Gastroesophageal sphincter (tissue), 4 donors: Measurements from ENCODE around the gene LRRC26. TPM values are rescaled to one million over a fixed set of nuclear protein-coding genes. Genes with fewer than 3 reads are reported as not detected.

Experiments used
- ATAC-seq: fragments of 150-250 bp; one replicate; pipeline ENCODE4 v1.9.1; 2016; ENCODE audit warnings: mild to moderate bottlenecking, moderate library complexity
- H3K27ac ChIP-seq, 4 donors: fragments of 200-600 bp; sonication (generic) in 3 of 4; 1 replicate in 3 of 4; 2 replicates in 1 of 4; pipeline ENCODE4 v1.5.1; 2016 to 2019
- H3K27me3 ChIP-seq: fragments of 200-600 bp; sonication (generic); one replicate; pipeline ENCODE4 v1.5.1; 2019
- H3K36me3 ChIP-seq, 2 donors: fragments of 200-600 bp; sonication (generic); one replicate each; pipeline ENCODE4 v1.5.1; 2019; ENCODE audit warnings: control low read depth in 1 of 2
- H3K4me1 ChIP-seq, 3 donors: fragments of 200-600 bp; sonication (generic); 1 replicate in 2 of 3; 2 replicates in 1 of 3; pipeline ENCODE4 v1.5.1; 2016 to 2019; ENCODE audit warnings: control low read depth in 2 of 3
- H3K4me3 ChIP-seq, 2 donors: fragments of 200-600 bp; sonication (generic); one replicate each; pipeline ENCODE4 v1.5.1; 2019; ENCODE audit warnings: mild to moderate bottlenecking in 1 of 2, moderate library complexity in 1 of 2
- H3K9me3 ChIP-seq, 3 donors: fragments of 200-600 bp; sonication (generic); one replicate each; pipeline ENCODE4 v1.5.1; 2017 to 2019; ENCODE audit warnings: control low read depth in 2 of 3
- CTCF ChIP-seq, 4 experiments: fragments of 200-600 bp in 2 of 4; fragments of 450-650 bp in 2 of 4; sonication (generic) in 1 of 4; IDR thresholded peaks; one replicate each; pipeline ENCODE4 v1.5.1; 2017 to 2019; ENCODE audit warnings: antibody characterized with exemption in 4 of 4, mild to moderate bottlenecking in 2 of 4, moderate library complexity in 2 of 4
- EP300 ChIP-seq: sonication (generic); formaldehyde crosslinking; IDR thresholded peaks from one replicate; pipeline ENCODE4 v1.6.1; 2017; ENCODE audit warnings: antibody characterized with exemption, mild to moderate bottlenecking
- POLR2A ChIP-seq, 2 donors: fragments of 450-650 bp; IDR thresholded peaks; one replicate each; pipeline ENCODE4 v1.6.1; 2017; ENCODE audit warnings: antibody characterized with exemption in 2 of 2, mild to moderate bottlenecking in 2 of 2, moderate library complexity in 1 of 2
- POLR2AphosphoS5 ChIP-seq: sonication (generic); formaldehyde crosslinking; IDR thresholded peaks from one replicate; pipeline ENCODE4 v1.6.1; 2017; ENCODE audit warnings: antibody characterized with exemption
- WGBS, 2 donors: methylation state at CpG; one replicate each; pipeline ENCODE4 v1.1.5; 2018; ENCODE audit warnings: low coverage in 1 of 2; 5-methylcytosine and 5-hydroxymethylcytosine counted together
- total RNA-seq, 4 donors: library from RNA; depleted of rRNA; stranded (reverse); fragments of >200 nt; gene quantifications; one replicate each; pipeline ENCODE4 v1.1.0, GENCODE V29; 2016

The LRRC26 gene
- total RNA-seq, 4 donors from 2014 or later, result 7.7 TPM; not detected in 3

GRCh38 chr9:137167747-137168572, 1.9 kb downstream of the LRRC26 start:
- H3K4me3 ChIP-seq, result peak overlapping the region in 1 of 2 donors; percentile 48
- peaks cover 100% of the 10 kb centered on the region for H3K27me3 ChIP-seq
- no CpG with 5 or more reads among the region's 57 CpGs for WGBS, 2 donors
- ATAC-seq, result no peak
- H3K9me3 ChIP-seq, result no peaks in the 10 kb centered on the region
- H3K36me3 ChIP-seq, result no peaks in the 10 kb centered on the region
- TF ChIP-seq POLR2A (IDR thresholded peaks at IDR 0.05) (no peak), CTCF (IDR thresholded peaks at IDR 0.05) (no peak), EP300 (no peak)
- no peak overlapping the region for H3K27ac ChIP-seq
- peaks cover 5 to 41% (median 30%) of the 10 kb centered on the region in 3 donors for H3K4me1 ChIP-seq

DNA sequence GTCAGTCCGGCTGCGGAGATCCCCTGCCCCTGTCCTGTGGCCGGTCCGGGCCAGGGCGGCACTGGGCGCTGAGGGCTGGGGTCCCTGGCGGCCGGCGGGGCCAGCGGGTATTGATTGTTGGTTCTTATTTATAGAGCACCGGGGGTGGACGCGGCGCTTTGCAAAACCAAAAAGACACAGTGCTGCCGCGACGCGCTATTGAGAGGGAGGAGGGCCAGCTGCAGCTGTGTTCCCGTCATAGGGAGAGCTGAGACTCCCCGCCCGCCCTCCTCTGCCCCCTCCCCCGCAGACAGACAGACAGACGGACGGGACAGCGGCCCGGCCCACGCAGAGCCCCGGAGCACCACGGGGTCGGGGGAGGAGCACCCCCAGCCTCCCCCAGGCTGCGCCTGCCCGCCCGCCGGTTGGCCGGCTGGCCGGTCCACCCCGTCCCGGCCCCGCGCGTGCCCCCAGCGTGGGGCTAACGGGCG, 2.5 kb downstream of the LRRC26 start:
- Histone ChIP-seq H3K27me3 (peaks cover 100% of the 10 kb centered on the region), H3K27ac (no peak overlapping the region), H3K4me3 (no peak overlapping the region), H3K4me1 (peaks cover 5 to 48% (median 36%) of the 10 kb centered on the region in 3 donors), H3K36me3 (no peaks in the 10 kb centered on the region), H3K9me3 (no peaks in the 10 kb centered on the region)
- ATAC-seq, result no peak
- TF ChIP-seq POLR2AphosphoS5 (no peak), POLR2A (IDR thresholded peaks at IDR 0.05) (no peak), CTCF (IDR thresholded peaks at IDR 0.05) (no peak), EP300 (no peak)
- no CpG with 5 or more reads among the region's 44 CpGs for WGBS, 2 donors

DNA sequence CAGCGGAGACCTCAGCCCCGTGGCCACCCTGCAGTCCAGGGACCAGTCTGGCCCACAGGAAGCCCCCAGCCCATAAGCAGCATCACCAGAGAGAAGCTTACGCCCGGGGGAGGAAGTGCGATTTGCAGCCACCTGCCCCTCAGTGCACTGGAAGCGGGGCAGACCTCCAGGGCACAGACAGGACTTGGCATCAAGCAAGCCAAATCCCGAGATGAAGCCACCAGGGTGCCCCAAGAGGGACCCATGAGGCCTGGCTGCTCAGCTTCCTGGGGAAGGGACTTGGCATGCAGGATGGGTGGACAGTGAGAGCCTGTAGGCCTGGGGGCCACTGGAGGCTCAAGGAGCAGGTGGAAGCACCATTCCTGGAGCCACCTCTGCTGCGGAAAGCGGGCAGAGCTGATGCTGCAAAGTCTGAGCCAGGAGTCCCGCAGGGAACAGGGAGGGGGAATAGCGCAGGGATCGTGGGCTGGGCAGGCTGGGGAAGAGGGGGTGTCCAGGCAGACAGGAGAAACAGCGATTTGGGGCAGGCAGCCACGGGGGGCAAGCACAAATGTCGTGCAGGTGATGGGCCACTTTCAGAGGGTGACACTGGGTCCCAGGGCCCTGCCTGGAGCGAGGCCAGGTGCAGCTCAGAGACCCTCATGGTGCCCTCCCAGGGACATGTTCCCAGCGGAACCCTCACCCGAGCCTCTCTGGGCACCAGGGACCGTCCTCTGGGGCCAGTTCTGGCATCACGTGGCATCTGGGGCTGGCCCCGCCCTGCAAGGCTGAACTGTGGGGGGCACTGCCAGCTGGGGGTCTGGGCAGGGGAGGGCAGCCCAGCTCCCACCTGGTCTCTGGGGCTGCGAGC, 3.2 kb downstream of the LRRC26 start:
- 51 to 81% methylated on average over 6 to 8 of the region's 22 CpGs for WGBS, 2 donors
- no peak overlapping the region for H3K4me3 ChIP-seq

DNA sequence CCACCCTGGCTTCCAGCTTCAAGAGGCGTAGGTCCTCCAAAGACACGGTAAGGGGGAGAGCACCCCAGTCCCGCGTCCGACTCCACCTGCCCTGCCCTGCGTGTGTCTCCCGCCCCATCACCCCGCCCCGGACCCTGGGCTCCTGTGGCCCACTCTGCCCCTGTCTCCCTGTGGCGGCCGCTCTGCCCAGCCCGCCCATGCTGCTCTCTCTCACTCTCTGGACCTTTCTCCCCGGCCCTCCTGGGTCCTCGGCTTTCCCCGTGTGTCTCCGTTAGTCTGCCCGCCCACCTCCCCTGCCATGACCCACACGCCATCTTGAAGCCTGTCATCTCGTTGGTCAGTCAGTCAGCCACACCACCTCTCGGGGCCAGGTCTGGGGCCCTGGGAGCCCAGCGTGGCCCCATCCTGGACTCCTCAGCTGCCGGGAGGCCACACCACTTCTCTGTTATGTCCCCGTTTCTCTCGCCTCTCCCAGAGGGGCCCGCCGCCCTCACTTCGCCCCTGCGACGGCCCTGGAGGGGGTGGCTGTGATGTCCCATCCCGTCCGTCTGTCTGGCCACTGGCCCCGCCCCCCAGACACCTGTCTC, 4.5 kb downstream of the LRRC26 start:
- TF ChIP-seq POLR2A (IDR thresholded peaks at IDR 0.05) (no peak), POLR2AphosphoS5 (no peak), EP300 (no peak), CTCF (IDR thresholded peaks at IDR 0.05) (no peak)
- H3K27ac ChIP-seq, result no peak overlapping the region
- peaks cover 5 to 62% (median 41%) of the 10 kb centered on the region in 3 donors for H3K4me1 ChIP-seq
- 56 to 70% methylated on average over 2 to 8 of the region's 32 CpGs for WGBS, 2 donors
- peaks cover 100% of the 10 kb centered on the region for H3K27me3 ChIP-seq
- no peak for ATAC-seq
- H3K4me3 ChIP-seq, result no peak overlapping the region
- no peaks in the 10 kb centered on the region for H3K9me3 ChIP-seq
- H3K36me3 ChIP-seq, result no peaks in the 10 kb centered on the region

More for the DNA sequence above, 3.2 kb downstream of the LRRC26 start:
- no peak for ATAC-seq
- no peak for TF ChIP-seq POLR2AphosphoS5
- TF ChIP-seq POLR2A (IDR thresholded peaks at IDR 0.05), result no peak
- no peak for TF ChIP-seq EP300
- no peak for TF ChIP-seq CTCF (IDR thresholded peaks at IDR 0.05)
- H3K36me3 ChIP-seq, result no peaks in the 10 kb centered on the region
- H3K27ac ChIP-seq, result no peak overlapping the region
- H3K27me3 ChIP-seq, result peaks cover 100% of the 10 kb centered on the region
- no peaks in the 10 kb centered on the region for H3K9me3 ChIP-seq
- H3K4me1 ChIP-seq, result peaks cover 5 to 55% (median 41%) of the 10 kb centered on the region in 3 donors
